Esophagus squamous epithelium (tissue), 5 donors: Measurements from ENCODE around the gene KRTAP12-1. TPM values are rescaled to one million over a fixed set of nuclear protein-coding genes. Genes with fewer than 3 reads are reported as not detected.

Experiments
- DNase-seq: peaks from one replicate; lab custom pipeline; 2025; lab: John Stamatoyannopoulos, UW
- H3K27ac ChIP-seq, 4 donors: fragments of 200-600 bp; sonication (generic); one replicate each; pipeline ENCODE4 v1.5.1; 2016 to 2019; ENCODE audit warnings: mild to moderate bottlenecking in 1 of 4
- H3K27me3 ChIP-seq, 4 donors: fragments of 200-600 bp; sonication (generic); 1 replicate in 3 of 4; 2 replicates in 1 of 4; pipeline versions ENCODE4 v1.5.1 to v1.6.0; 2017 to 2021; ENCODE audit warnings: antibody characterized with exemption in 1 of 4
- H3K36me3 ChIP-seq, 3 donors: fragments of 200-600 bp; sonication (generic); one replicate each; pipeline ENCODE4 v1.5.1; 2016 to 2019
- H3K4me1 ChIP-seq, 3 donors: fragments of 200-600 bp; sonication (generic); one replicate each; pipeline ENCODE4 v1.5.1; 2017 to 2019
- H3K4me3 ChIP-seq, 4 donors: fragments of 200-600 bp; sonication (generic); 1 replicate in 3 of 4; 2 replicates in 1 of 4; pipeline ENCODE4 v1.5.1; 2016 to 2019; ENCODE audit warnings: mild to moderate bottlenecking in 2 of 4, moderate library complexity in 1 of 4
- H3K9me3 ChIP-seq, 3 donors: fragments of 200-600 bp; sonication (generic); one replicate each; pipeline ENCODE4 v1.5.1; 2016 to 2019
- POLR2A ChIP-seq, 4 donors: fragments of 450-650 bp; IDR thresholded peaks; one replicate each; pipeline ENCODE4 v1.6.1; 2017; ENCODE audit warnings: antibody characterized with exemption in 4 of 4, mild to moderate bottlenecking in 4 of 4, moderate library complexity in 3 of 4
- WGBS, 2 donors: methylation state at CpG; one replicate each; pipeline ENCODE4 v1.1.5; 2018; 5-methylcytosine and 5-hydroxymethylcytosine counted together
- intact Hi-C: fragments of 100-400 bp; cut with DNase I; formaldehyde crosslinking; loops from one replicate; pipeline ENCODE4 v1.15.0; 2022
- total RNA-seq, 4 donors: library from RNA; depleted of rRNA; stranded (reverse); fragments of >200 nt; gene quantifications; one replicate each; pipeline ENCODE4 v1.1.0, GENCODE V29; 2016
- TF ChIP-seq, protein P1 (sequence below), 6 experiments: fragments of 450-650 bp in 4 of 6; fragments of 200-600 bp in 2 of 6; sonication (generic) in 2 of 6; IDR thresholded peaks; one replicate each; pipeline ENCODE4 v1.5.1; 2016 to 2019; ENCODE audit warnings: antibody characterized with exemption in 6 of 6, mild to moderate bottlenecking in 4 of 6, moderate library complexity in 4 of 6
- donor health status: DM: yes; HTN: yes; CAD: no.

The KRTAP12-1 gene
- total RNA-seq, 4 donors from 2014 or later = not detected

DNA sequence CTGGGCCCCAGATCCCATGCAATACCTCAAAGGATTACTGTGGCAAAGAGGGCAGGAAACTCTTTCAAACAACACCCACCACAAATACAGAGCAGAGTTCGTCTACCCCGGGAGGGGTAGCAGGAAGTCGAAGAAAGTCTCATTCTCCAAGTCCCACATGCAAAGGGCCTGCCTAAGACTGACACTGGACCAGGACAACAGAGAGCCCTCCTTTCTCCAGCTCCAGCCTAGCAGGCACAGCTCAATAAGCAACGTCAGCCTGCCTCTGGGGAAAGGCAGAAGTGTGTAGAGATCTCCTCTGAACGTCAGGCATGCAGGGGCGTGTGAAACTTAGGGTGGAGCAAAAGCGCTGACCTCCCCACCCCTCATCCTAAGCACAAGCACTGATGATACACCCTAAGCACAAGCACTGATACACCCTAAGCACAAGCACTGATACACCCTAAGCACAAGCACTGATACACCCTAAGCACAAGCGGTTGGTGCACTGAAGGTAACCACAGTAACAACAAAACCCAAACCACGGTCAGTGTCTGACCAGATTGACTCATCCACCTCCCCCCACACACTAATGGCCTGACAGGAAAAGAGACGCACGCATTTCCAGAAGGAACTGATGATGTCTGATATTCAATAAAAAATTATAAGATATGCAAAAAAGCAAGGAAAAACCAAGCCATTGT lies 22.9 kb downstream of the KRTAP12-1 start:
- intact Hi-C loops = no loop called here
- TF ChIP-seq POLR2A (IDR thresholded peaks at IDR 0.05) = no peak
- TF ChIP-seq, protein P1, sequence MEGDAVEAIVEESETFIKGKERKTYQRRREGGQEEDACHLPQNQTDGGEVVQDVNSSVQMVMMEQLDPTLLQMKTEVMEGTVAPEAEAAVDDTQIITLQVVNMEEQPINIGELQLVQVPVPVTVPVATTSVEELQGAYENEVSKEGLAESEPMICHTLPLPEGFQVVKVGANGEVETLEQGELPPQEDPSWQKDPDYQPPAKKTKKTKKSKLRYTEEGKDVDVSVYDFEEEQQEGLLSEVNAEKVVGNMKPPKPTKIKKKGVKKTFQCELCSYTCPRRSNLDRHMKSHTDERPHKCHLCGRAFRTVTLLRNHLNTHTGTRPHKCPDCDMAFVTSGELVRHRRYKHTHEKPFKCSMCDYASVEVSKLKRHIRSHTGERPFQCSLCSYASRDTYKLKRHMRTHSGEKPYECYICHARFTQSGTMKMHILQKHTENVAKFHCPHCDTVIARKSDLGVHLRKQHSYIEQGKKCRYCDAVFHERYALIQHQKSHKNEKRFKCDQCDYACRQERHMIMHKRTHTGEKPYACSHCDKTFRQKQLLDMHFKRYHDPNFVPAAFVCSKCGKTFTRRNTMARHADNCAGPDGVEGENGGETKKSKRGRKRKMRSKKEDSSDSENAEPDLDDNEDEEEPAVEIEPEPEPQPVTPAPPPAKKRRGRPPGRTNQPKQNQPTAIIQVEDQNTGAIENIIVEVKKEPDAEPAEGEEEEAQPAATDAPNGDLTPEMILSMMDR (IDR thresholded peaks at IDR 0.05) = no peak
- Histone ChIP-seq H3K27me3 (peaks cover 0 to 34% (median 0%) of the 10 kb centered on the region in 4 donors), H3K4me1 (no peaks in the 10 kb centered on the region), H3K36me3 (no peaks in the 10 kb centered on the region), H3K4me3 (no peak overlapping the region), H3K9me3 (peaks cover 0 to 8% (median 0%) of the 10 kb centered on the region in 3 donors), H3K27ac (no peak overlapping the region)
- WGBS, 2 donors = 40 to 46% methylated on average over 8 to 10 of the region's 11 CpGs
- no peak for DNase-seq

DNA sequence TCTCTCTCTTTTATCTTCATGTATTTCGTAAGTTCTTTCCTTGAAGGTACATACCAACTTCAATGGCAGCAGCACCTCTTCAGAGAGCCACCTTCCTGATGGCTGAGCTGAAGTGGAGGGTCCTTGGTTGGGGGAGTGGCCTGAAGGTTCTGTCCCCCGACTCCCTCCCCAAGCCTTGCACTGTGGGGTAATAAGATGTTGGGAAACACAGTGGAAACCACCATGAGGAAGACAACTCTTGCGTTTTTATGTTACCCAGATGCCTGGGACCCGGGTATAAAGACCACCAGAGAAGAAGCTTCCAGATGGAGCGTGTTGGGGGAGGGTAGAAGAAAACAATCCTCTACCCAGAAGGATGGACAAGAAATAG lies 23.4 kb downstream of the KRTAP12-1 start:
- Histone ChIP-seq H3K4me3 (no peak overlapping the region), H3K27ac (peak overlapping the region in 1 of 4 donors; percentile 57), H3K9me3 (peaks cover 0 to 8% (median 0%) of the 10 kb centered on the region in 3 donors), H3K27me3 (peaks cover 0 to 36% (median 0%) of the 10 kb centered on the region in 4 donors), H3K36me3 (no peaks in the 10 kb centered on the region), H3K4me1 (no peaks in the 10 kb centered on the region)
- DNase-seq = no peak
- intact Hi-C loops = no loop called here
- TF ChIP-seq, protein P1 (IDR thresholded peaks at IDR 0.05) = no peak
- TF ChIP-seq POLR2A (IDR thresholded peaks at IDR 0.05) = no peak
- 82 to 85% methylated on average over 1 to 5 of the region's 5 CpGs for WGBS, 2 donors

DNA sequence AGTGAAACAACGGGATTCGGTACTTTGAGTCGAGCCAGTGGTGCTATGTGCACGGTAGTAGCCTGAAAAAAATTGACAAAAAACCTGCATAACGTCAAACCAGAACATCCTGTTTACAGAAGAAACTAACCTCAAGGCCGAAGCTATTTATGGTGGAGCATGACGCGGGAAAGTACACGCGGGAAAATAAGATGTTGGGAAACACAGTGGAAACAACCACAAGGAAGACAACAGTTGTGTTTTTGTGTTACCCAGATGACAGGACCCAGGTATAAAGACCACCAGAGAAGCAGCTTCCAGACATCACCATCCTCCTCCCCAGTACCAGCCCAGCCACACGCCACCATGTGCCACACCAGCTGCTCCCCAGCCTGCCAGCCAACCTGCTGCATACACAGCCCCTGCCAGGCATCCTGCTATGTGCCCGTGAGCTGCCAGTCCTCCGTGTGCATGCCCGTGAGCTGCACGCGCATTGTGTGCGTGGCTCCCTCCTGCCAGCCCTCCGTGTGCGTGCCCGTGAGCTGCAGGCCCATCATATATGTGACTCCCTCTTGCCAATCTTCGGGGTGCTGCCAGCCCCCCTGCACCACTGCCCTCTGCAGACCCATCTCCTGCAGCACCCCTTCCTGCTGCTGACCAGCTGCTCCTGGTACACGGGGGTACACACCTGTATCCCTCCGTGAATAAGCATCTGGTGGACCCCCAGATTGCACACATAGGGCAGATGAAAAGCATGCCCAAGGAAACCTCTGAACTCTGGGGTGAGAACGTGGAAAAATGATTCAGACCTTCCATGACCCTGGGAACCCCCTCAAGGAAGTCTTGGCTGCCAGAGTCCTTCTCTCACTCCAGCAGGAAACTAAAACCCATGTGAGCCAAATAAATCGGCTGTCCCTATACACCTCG lies 24.1 kb downstream of the KRTAP12-1 start, which contains the start of gene KRTAP12-3:
Gene KRTAP12-3 (plus strand): TSS at position 298 of the 906 bp plus-strand sequence. CDS start 48 bp downstream, at position 346.
- Histone ChIP-seq H3K27ac (peak within 1 kb of the TSS in 1 of 4 donors; percentile 57), H3K9me3 (peaks cover 0 to 8% (median 0%) of the 10 kb centered on the region in 3 donors), H3K36me3 (no peaks in the 10 kb centered on the region), H3K4me3 (peak within 1 kb of the TSS in 1 of 4 donors; percentile 21), H3K4me1 (no peaks in the 10 kb centered on the region), H3K27me3 (peaks cover 0 to 39% (median 0%) of the 10 kb centered on the region in 4 donors)
- TF ChIP-seq, protein P1 (IDR thresholded peaks at IDR 0.05) = no peak
- TF ChIP-seq POLR2A (IDR thresholded peaks at IDR 0.05) = no peak
- intact Hi-C loops = no loop called here
- DNase-seq = no peak
- 72 to 81% methylated on average over 23 to 26 of the region's 26 CpGs for WGBS, 2 donors

DNA sequence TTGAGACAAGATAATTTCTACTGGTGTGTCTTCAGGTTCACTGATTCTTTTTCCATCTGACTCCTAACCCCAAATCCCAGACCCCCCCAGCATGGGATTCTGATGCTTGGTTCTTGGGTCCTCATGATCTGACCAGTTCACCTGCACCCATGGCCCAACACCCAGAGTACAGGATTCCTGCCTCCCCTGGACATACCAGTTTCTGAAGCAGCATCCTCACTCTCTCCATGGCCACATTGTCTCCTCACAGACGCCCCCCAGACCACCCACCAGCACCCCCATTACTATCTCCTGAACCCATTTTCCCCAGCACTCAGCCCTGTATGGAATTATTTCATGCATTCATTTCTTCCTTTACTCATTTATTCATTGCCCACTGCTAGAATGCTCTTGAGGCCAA lies 25.1 kb downstream of the KRTAP12-1 start:
- Histone ChIP-seq H3K36me3 (no peaks in the 10 kb centered on the region), H3K4me1 (no peaks in the 10 kb centered on the region), H3K27ac (peak overlapping the region in 1 of 4 donors; percentile 31), H3K27me3 (peaks cover 0 to 39% (median 0%) of the 10 kb centered on the region in 4 donors), H3K9me3 (peaks cover 0 to 8% (median 0%) of the 10 kb centered on the region in 3 donors), H3K4me3 (no peak overlapping the region)
- 25 to 53% methylated on average over 1 of the region's 1 CpG for WGBS, 2 donors
- intact Hi-C loops = no loop called here
- no peak for DNase-seq
- no peak for TF ChIP-seq POLR2A (IDR thresholded peaks at IDR 0.05)
- TF ChIP-seq, protein P1 (IDR thresholded peaks at IDR 0.05) = no peak
